Kidney epithelial cell (primary cell): Measurements from ENCODE around the gene DCC. TPM values are rescaled to one million over a fixed set of nuclear protein-coding genes. Genes with fewer than 3 reads are reported as not detected.

ENCODE experiments used
- DNase-seq: peaks from one replicate; pipeline ENCODE4 v3.0.0-alpha.2; 2010; ENCODE audit warnings: low read depth
- H3K27me3 ChIP-seq: 2 replicates; pipeline ENCODE4 v1.6.0; 2011; ENCODE audit warnings: low read length; ENCODE audit not compliant: control insufficient read depth, insufficient read depth
- H3K36me3 ChIP-seq: 2 replicates; pipeline ENCODE4 v1.5.1; 2011; ENCODE audit warnings: low read length; ENCODE audit not compliant: control insufficient read depth, insufficient read depth
- H3K4me3 ChIP-seq: 2 replicates; pipeline ENCODE4 v1.5.1; 2011; ENCODE audit warnings: low read depth, mild to moderate bottlenecking, control low read depth, low read length
- total RNA-seq: library from RNA; depleted of rRNA; stranded (reverse); fragments of >200 nt; gene quantifications from 2 replicates; pipeline ENCODE4 v1.2.3, GENCODE V29; 2015
- TF ChIP-seq, protein P1 (sequence below): IDR thresholded peaks from 2 replicates; pipeline ENCODE4 v1.5.1; 2011; ENCODE audit warnings: mild to moderate bottlenecking, moderate library complexity, low read length, control low read depth, inconsistent platforms; ENCODE audit not compliant: insufficient read depth, poor library complexity, severe bottlenecking

Gene DCC
- total RNA-seq, 1 donor from 2014 or later = 0.04 TPM

DNA sequence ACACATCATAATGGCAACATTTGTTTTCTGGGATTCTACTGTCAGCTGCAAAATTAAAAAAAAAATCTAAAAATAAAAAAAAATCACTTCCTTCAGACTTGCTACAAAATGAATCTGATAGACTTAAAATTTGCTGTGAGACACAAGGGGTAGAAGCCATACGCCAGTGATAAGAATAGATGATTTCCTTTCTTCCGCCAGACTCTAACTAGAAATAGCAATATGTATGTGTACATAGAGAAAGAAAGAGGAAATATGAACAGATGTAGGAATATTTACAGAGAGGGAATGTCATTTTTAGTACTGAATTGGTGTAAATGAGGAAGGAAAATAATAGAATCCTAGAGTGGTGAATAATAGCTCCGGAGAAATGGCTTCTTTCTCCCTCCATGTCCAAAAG lies 574.2 kb downstream of the DCC start:
- TF ChIP-seq, protein P1, sequence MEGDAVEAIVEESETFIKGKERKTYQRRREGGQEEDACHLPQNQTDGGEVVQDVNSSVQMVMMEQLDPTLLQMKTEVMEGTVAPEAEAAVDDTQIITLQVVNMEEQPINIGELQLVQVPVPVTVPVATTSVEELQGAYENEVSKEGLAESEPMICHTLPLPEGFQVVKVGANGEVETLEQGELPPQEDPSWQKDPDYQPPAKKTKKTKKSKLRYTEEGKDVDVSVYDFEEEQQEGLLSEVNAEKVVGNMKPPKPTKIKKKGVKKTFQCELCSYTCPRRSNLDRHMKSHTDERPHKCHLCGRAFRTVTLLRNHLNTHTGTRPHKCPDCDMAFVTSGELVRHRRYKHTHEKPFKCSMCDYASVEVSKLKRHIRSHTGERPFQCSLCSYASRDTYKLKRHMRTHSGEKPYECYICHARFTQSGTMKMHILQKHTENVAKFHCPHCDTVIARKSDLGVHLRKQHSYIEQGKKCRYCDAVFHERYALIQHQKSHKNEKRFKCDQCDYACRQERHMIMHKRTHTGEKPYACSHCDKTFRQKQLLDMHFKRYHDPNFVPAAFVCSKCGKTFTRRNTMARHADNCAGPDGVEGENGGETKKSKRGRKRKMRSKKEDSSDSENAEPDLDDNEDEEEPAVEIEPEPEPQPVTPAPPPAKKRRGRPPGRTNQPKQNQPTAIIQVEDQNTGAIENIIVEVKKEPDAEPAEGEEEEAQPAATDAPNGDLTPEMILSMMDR = no peak
- DNase-seq = no peak
- H3K4me3 ChIP-seq = no peak overlapping the region

GRCh38 chr18:52920665-52921064 lies 580.7 kb downstream of the DCC start:
- H3K27me3 ChIP-seq = no peaks in the 10 kb centered on the region
- DNase-seq = no peak
- TF ChIP-seq, protein P1 = no peak
- no peaks in the 10 kb centered on the region for H3K36me3 ChIP-seq
- no peak overlapping the region for H3K4me3 ChIP-seq

More for the DNA sequence above, 574.2 kb downstream of the DCC start:
- no peaks in the 10 kb centered on the region for H3K27me3 ChIP-seq
- no peaks in the 10 kb centered on the region for H3K36me3 ChIP-seq

DNA sequence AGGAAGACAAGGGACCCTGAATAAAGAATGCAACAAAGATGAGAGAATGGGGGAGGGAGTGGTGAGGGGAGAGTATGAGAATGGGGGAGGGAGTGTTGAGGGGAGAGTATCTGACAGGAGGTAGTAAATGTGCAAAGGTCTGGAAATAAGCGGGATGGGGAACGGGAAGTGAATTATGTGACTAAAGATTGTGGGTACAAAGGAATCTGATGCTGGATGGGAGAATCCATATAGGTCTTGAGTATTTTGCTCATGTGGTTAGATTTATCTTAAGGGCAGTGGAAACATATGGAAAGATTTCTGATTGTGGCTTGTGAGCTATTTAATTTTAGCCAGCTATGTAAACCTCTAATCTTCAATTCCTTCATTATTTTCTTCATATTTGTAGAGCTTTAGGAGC lies 593.4 kb downstream of the DCC start:
- Histone ChIP-seq H3K27me3 (no peaks in the 10 kb centered on the region), H3K36me3 (no peaks in the 10 kb centered on the region), H3K4me3 (no peak overlapping the region)
- TF ChIP-seq, protein P1 = no peak
- no peak for DNase-seq

DNA sequence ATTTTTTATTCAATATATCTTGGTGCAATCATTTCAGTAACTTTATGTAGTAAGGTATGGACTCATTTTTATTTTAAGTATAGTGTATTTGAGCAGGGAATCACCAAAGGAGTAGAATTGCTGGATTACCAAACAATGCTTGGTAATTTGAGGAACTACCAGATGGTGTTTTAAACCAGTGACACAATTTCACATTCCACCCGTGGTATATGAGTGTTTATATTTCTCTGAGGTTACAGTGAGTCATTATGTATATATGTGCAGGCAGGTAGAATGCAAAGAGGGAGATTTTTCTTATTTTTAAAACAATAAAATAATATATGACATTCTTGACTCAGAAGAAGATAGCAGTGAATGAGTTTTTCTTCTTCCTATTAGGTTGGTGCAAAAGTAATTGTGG lies 596.9 kb downstream of the DCC start:
- TF ChIP-seq, protein P1 = no peak
- Histone ChIP-seq H3K27me3 (no peaks in the 10 kb centered on the region), H3K36me3 (no peaks in the 10 kb centered on the region), H3K4me3 (no peak overlapping the region)
- DNase-seq = no peak

DNA sequence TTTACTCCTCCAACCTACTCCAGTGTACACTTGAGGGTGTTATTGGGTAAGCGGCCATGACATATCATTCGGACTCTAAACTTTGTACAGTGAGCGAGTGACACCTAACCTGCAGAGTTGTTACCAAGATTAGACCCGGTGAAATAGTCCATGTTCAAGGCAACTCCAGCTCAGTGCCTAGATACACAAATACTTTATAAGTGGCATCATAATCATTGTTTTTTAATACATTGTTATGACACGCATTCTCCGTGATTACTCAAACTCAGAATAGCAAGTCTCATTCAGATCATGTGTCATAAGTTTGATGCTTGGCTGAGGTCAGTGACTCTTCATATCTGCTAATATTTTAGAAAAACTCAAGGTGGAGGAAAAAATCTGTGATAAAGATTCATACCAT lies 597.8 kb downstream of the DCC start:
- Histone ChIP-seq H3K4me3 (no peak overlapping the region), H3K36me3 (no peaks in the 10 kb centered on the region), H3K27me3 (no peaks in the 10 kb centered on the region)
- TF ChIP-seq, protein P1 = no peak
- no peak for DNase-seq

GRCh38 chr18:52945552-52945951 lies 605.6 kb downstream of the DCC start:
- no peaks in the 10 kb centered on the region for H3K27me3 ChIP-seq
- H3K4me3 ChIP-seq = no peak overlapping the region
- H3K36me3 ChIP-seq = no peaks in the 10 kb centered on the region
- TF ChIP-seq, protein P1 = no peak
- DNase-seq = no peak
